Endodermal cell (in vitro differentiated cells): ENCODE measurements around the gene ADAMTS17. TPM values are rescaled to one million over a fixed set of nuclear protein-coding genes. Genes with fewer than 3 reads are reported as not detected.

Source experiments
- DNase-seq: peaks from one replicate; pipeline ENCODE4 v3.0.0-alpha.2; 2017
- H3K27ac ChIP-seq: 2 replicates; pipeline ENCODE4 v1.5.1; 2013; ENCODE audit warnings: mild to moderate bottlenecking, low read depth, low read length, moderate library complexity
- H3K27me3 ChIP-seq: 2 replicates; pipeline ENCODE4 v1.6.1; 2013; ENCODE audit warnings: mild to moderate bottlenecking, low read length, moderate library complexity; ENCODE audit not compliant: insufficient read depth, control insufficient read depth, poor library complexity, severe bottlenecking
- H3K36me3 ChIP-seq: 2 replicates; pipeline ENCODE4 v1.7.0; 2013; ENCODE audit warnings: mild to moderate bottlenecking, low read length, moderate library complexity; ENCODE audit not compliant: control insufficient read depth, insufficient read depth
- H3K4me1 ChIP-seq: one replicate; pipeline ENCODE4 v1.7.0; 2013; ENCODE audit warnings: low read length; ENCODE audit not compliant: control insufficient read depth, insufficient read depth
- H3K4me3 ChIP-seq: 2 replicates; pipeline ENCODE4 v1.5.1; 2013; ENCODE audit warnings: mild to moderate bottlenecking, low read length, moderate library complexity
- H3K9ac ChIP-seq: 2 replicates; pipeline ENCODE4 v1.6.1; 2013; ENCODE audit warnings: mild to moderate bottlenecking, low read length, moderate library complexity; ENCODE audit not compliant: poor library complexity, severe bottlenecking; ENCODE audit errors: extremely low read depth
- H3K9me3 ChIP-seq: 2 replicates; pipeline ENCODE4 v1.6.1; 2013; ENCODE audit warnings: mild to moderate bottlenecking, low read length, moderate library complexity; ENCODE audit not compliant: control insufficient read depth
- H3K27ac Mint-ChIP-seq: 2 replicates; pipeline ENCODE4 v1.8.0; 2020; ENCODE audit warnings: mixed read lengths
- H3K27me3 Mint-ChIP-seq: 2 replicates; pipeline ENCODE4 v1.8.0; 2021; ENCODE audit warnings: mild to moderate bottlenecking, mixed read lengths; ENCODE audit not compliant: insufficient read depth
- H3K36me3 Mint-ChIP-seq: 2 replicates; pipeline ENCODE4 v1.8.0; 2020; ENCODE audit warnings: low read depth, mixed read lengths
- H3K4me1 Mint-ChIP-seq: 2 replicates; pipeline ENCODE4 v1.8.0; 2020; ENCODE audit warnings: mixed read lengths
- H3K4me3 Mint-ChIP-seq: 2 replicates; pipeline ENCODE4 v1.8.0; 2020; ENCODE audit warnings: mild to moderate bottlenecking, moderate library complexity, mixed read lengths
- H3K9me3 Mint-ChIP-seq: 2 replicates; pipeline ENCODE4 v1.8.0; 2020; ENCODE audit warnings: mild to moderate bottlenecking, mixed read lengths
- CTCF ChIP-seq: fragments of 200-600 bp; sonication (generic); conservative IDR thresholded peaks from 2 replicates; pipeline ENCODE4 v1.5.0; 2021; ENCODE audit warnings: antibody characterized with exemption, mild to moderate bottlenecking
- whole genome bisulfite sequencing, 2 experiments: methylation state at CpG; one replicate each; pipeline versions ENCODE4 v1.1.5 to v1.1.7; 2013; ENCODE audit warnings: missing lambda C conversion rate in 2 of 2, mixed read lengths in 1 of 2; ENCODE audit not compliant: insufficient coverage in 1 of 2, insufficient read length in 1 of 2; 5-methylcytosine and 5-hydroxymethylcytosine counted together
- total RNA-seq, 2 donors: library from RNA; stranded (reverse); fragmentation: NEBNext Ultra II Directional in 1 of 2; extraction: Animal tissue kit (Norgen Biotek cat#: 25700) in 1 of 2; gene quantifications; 2 replicates in 1 of 2; 3 replicates in 1 of 2; pipeline ENCODE4 v1.2.1, GENCODE V29; 2021

Gene ADAMTS17
- total RNA-seq, 2 donors from 2014 or later: 0.82 to 2.3 TPM

- H3K9me3 ChIP-seq: no peaks in the 10 kb centered on the region
- H3K4me3 ChIP-seq: no peak overlapping the region
- DNase-seq: peak; percentile 34
- no peaks in the 10 kb centered on the region for H3K27me3 Mint-ChIP-seq
- H3K4me1 ChIP-seq: no peaks in the 10 kb centered on the region
- no peak overlapping the region for H3K4me3 Mint-ChIP-seq
- no peak overlapping the region for H3K27ac ChIP-seq
- H3K27me3 ChIP-seq: no peaks in the 10 kb centered on the region
- no peaks in the 10 kb centered on the region for H3K4me1 Mint-ChIP-seq
- TF ChIP-seq CTCF: no peak
- WGBS, 2 experiments: 94 to 95% methylated on average over 21 to 22 of the region's 22 CpGs
- H3K9ac ChIP-seq: no peak overlapping the region
- H3K36me3 ChIP-seq: no peaks in the 10 kb centered on the region
- H3K36me3 Mint-ChIP-seq: no peaks in the 10 kb centered on the region
- H3K27ac Mint-ChIP-seq: no peak overlapping the region
- H3K9me3 Mint-ChIP-seq: no peaks in the 10 kb centered on the region
These were observed 141.4 kb downstream of the ADAMTS17 start for GRCh38 chr15:100200287-100200880.

GRCh38 chr15:100199711-100200286 is 142.0 kb downstream of the ADAMTS17 start:
- H3K27me3 ChIP-seq: no peaks in the 10 kb centered on the region
- Mint-ChIP-seq H3K4me1 (no peaks in the 10 kb centered on the region), H3K27ac (no peak overlapping the region), H3K36me3 (no peaks in the 10 kb centered on the region), H3K4me3 (no peak overlapping the region), H3K9me3 (no peaks in the 10 kb centered on the region), H3K27me3 (no peaks in the 10 kb centered on the region)
- TF ChIP-seq CTCF: no peak
- no peak overlapping the region for H3K4me3 ChIP-seq
- H3K9ac ChIP-seq: no peak overlapping the region
- no peaks in the 10 kb centered on the region for H3K36me3 ChIP-seq
- no peak overlapping the region for H3K27ac ChIP-seq
- H3K4me1 ChIP-seq: no peaks in the 10 kb centered on the region
- H3K9me3 ChIP-seq: no peaks in the 10 kb centered on the region
- peak; percentile 27 for DNase-seq
- 92 to 95% methylated on average over 16 to 21 of the region's 21 CpGs for WGBS, 2 experiments

DNA sequence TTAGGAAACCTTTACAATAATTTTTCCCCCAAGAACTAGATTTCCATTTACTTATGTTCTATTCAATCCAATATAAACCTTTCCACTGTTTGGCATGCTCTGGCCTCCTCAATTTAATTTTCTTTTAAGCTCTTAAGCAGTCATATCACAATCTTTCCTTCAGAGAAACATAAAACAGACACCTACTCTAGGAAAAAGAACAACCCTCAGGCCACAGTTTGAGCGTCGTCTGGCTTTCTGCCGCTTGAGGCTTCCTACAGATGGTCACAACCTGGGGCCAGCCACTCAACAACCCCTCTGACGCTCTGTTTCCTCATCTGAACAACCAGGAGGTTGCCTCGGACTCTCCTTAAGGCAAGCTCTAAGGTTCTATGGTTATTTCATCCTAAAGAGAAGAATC is 143.3 kb downstream of the ADAMTS17 start:
- no peak overlapping the region for H3K9ac ChIP-seq
- no peak overlapping the region for H3K4me3 Mint-ChIP-seq
- H3K27ac Mint-ChIP-seq: no peak overlapping the region
- H3K36me3 Mint-ChIP-seq: no peaks in the 10 kb centered on the region
- WGBS, 2 experiments: 94 to 96% methylated on average over 5 of the region's 5 CpGs
- no peaks in the 10 kb centered on the region for H3K36me3 ChIP-seq
- H3K27ac ChIP-seq: no peak overlapping the region
- TF ChIP-seq CTCF: no peak
- H3K27me3 Mint-ChIP-seq: no peaks in the 10 kb centered on the region
- H3K4me1 Mint-ChIP-seq: no peaks in the 10 kb centered on the region
- no peaks in the 10 kb centered on the region for H3K4me1 ChIP-seq
- no peaks in the 10 kb centered on the region for H3K9me3 ChIP-seq
- no peak overlapping the region for H3K4me3 ChIP-seq
- H3K27me3 ChIP-seq: no peaks in the 10 kb centered on the region
- DNase-seq: no peak
- H3K9me3 Mint-ChIP-seq: no peaks in the 10 kb centered on the region
